B cell (primary cell): ENCODE data around the gene VPS13D. TPM values are rescaled to one million over a fixed set of nuclear protein-coding genes. Genes with fewer than 3 reads are reported as not detected.

Source experiments
- ATAC-seq: fragments of 200-7000 bp; cut with Tn5 transposase; one replicate; pipeline ENCODE4 v1.10.0; 2021; ENCODE audit warnings: low read depth, mild to moderate bottlenecking, moderate number of reproducible peaks, moderate library complexity
- CTCF ChIA-PET: fragments of 350-600 bp; sonication (Branson Sonifier 250); formaldehyde crosslinking; loops from one replicate; lab custom pipeline; 2021; ENCODE audit warnings: antibody characterized with exemption, inconsistent platforms; lab: Charles Lee
- POLR2A ChIA-PET: fragments of 350-600 bp; sonication (Branson Sonifier 250); formaldehyde crosslinking; loops from one replicate; lab custom pipeline; 2021; ENCODE audit warnings: antibody characterized with exemption; lab: Charles Lee
- DNase-seq: peaks from one replicate; pipeline ENCODE4 v3.0.0; 2013
- H2AFZ ChIP-seq: 2 replicates; pipeline ENCODE4 v1.6.1; 2012; ENCODE audit warnings: mild to moderate bottlenecking, low read depth, low read length; ENCODE audit not compliant: insufficient read depth, poor library complexity, severe bottlenecking
- H3K27ac ChIP-seq, 2 donors: 1 replicate in 1 of 2; 2 replicates in 1 of 2; pipeline ENCODE4 v1.5.1; 2012 to 2013; ENCODE audit warnings: low read length in 2 of 2, mild to moderate bottlenecking in 2 of 2, moderate library complexity in 1 of 2
- H3K27me3 ChIP-seq, 4 experiments: fragments of 200-600 bp in 1 of 4; sonication (generic) in 1 of 4; replicated peaks in 1 of 4; 1 replicate in 2 of 4; 2 replicates in 2 of 4; pipeline versions ENCODE4 v1.6.1 to v1.7.0; 2013 to 2016; ENCODE audit warnings: low read length in 3 of 4, mild to moderate bottlenecking in 2 of 4, mixed read lengths in 1 of 4, moderate library complexity in 1 of 4; ENCODE audit not compliant: insufficient read depth in 4 of 4, control insufficient read depth in 3 of 4; ENCODE audit errors: control extremely low read depth in 1 of 4
- H3K36me3 ChIP-seq, 2 experiments: replicated peaks in 1 of 2; 1 replicate in 1 of 2; 2 replicates in 1 of 2; pipeline versions ENCODE4 v1.6.1 to v1.7.1; 2013; ENCODE audit warnings: low read length in 1 of 2; ENCODE audit not compliant: insufficient read depth in 2 of 2, control insufficient read depth in 1 of 2; ENCODE audit errors: control extremely low read depth in 1 of 2, extremely low read depth in 1 of 2
- H3K4me1 ChIP-seq, 2 donors: fragments of 200-600 bp in 1 of 2; sonication (generic) in 1 of 2; 1 replicate in 1 of 2; 2 replicates in 1 of 2; pipeline versions ENCODE4 v1.5.1 to v1.6.1; 2013 to 2017; ENCODE audit warnings: low read length in 2 of 2; ENCODE audit not compliant: control insufficient read depth in 2 of 2, insufficient read depth in 2 of 2
- H3K4me2 ChIP-seq: replicated peaks from 2 replicates; pipeline ENCODE3; 2012; ENCODE audit warnings: mild to moderate bottlenecking, low read depth, low read length; ENCODE audit not compliant: poor library complexity, severe bottlenecking
- H3K4me3 ChIP-seq, 5 experiments: fragments of 200-600 bp in 1 of 5; sonication (generic) in 1 of 5; 1 replicate in 3 of 5; 2 replicates in 2 of 5; pipeline versions ENCODE4 v1.5.1 to v1.7.0; 2011 to 2016; ENCODE audit warnings: low read length in 4 of 5, mild to moderate bottlenecking in 4 of 5, low read depth in 2 of 5, control low read depth in 1 of 5, moderate library complexity in 1 of 5; ENCODE audit not compliant: insufficient read depth in 1 of 5; ENCODE audit errors: control extremely low read depth in 1 of 5, extremely low read depth in 1 of 5
- H3K79me2 ChIP-seq: fragments of 200-600 bp; sonication (generic); one replicate; pipeline ENCODE4 v1.6.0; 2016; ENCODE audit warnings: low read length; ENCODE audit not compliant: control insufficient read depth, insufficient read depth
- H3K9ac ChIP-seq: fragments of 200-600 bp; sonication (generic); 2 replicates; pipeline ENCODE4 v1.6.1; 2017; ENCODE audit warnings: mild to moderate bottlenecking, low read length, moderate library complexity
- H3K9me3 ChIP-seq, 3 donors: one replicate each; pipeline versions ENCODE4 v1.6.1 to v1.7.1; 2013; ENCODE audit warnings: low read length in 2 of 3; ENCODE audit not compliant: control insufficient read depth in 2 of 3, insufficient read depth in 1 of 3; ENCODE audit errors: control extremely low read depth in 1 of 3
- H4K20me1 ChIP-seq: 2 replicates; pipeline ENCODE4 v1.6.0; 2012; ENCODE audit warnings: mild to moderate bottlenecking, low read length; ENCODE audit not compliant: insufficient read depth, control insufficient read depth, poor library complexity, severe bottlenecking
- H3K27ac Mint-ChIP-seq: one replicate; pipeline ENCODE4 v1.8.0; 2021; ENCODE audit warnings: mixed read lengths
- H3K27me3 Mint-ChIP-seq: one replicate; pipeline ENCODE4 v1.8.0; 2021; ENCODE audit warnings: mixed read lengths
- H3K4me1 Mint-ChIP-seq: one replicate; pipeline ENCODE4 v1.8.0; 2021; ENCODE audit warnings: mixed read lengths
- H3K4me3 Mint-ChIP-seq: one replicate; pipeline ENCODE4 v1.8.0; 2021; ENCODE audit warnings: mixed read lengths
- H3K9me3 Mint-ChIP-seq: one replicate; pipeline ENCODE4 v1.8.0; 2022; ENCODE audit warnings: mixed read lengths; ENCODE audit not compliant: insufficient read depth
- CTCF ChIP-seq: fragments of 200-600 bp; IDR thresholded peaks from one replicate; pipeline ENCODE4 v1.8.0; 2022; ENCODE audit warnings: antibody characterized with exemption, mild to moderate bottlenecking
- EZH2 ChIP-seq: IDR thresholded peaks from 2 replicates; pipeline ENCODE4 v1.6.1; 2012; ENCODE audit warnings: borderline replicate concordance, low read depth, mild to moderate bottlenecking, moderate library complexity, low read length; ENCODE audit not compliant: insufficient read depth, poor library complexity, severe bottlenecking
- WGBS: methylation state at CpG from one replicate; pipeline ENCODE4 v1.1.5; 2013; ENCODE audit warnings: missing lambda C conversion rate; ENCODE audit not compliant: insufficient coverage; 5-methylcytosine and 5-hydroxymethylcytosine counted together
- intact Hi-C: fragments of 100-400 bp; cut with micrococcal nuclease; formaldehyde crosslinking; loops from one replicate; pipeline ENCODE4 v1.10.0; 2022
- polyA minus RNA-seq: library from RNA; depleted of rRNA, polyadenylated mRNA; stranded (reverse); fragments of >200 nt; gene quantifications from 2 replicates; pipeline ENCODE4 v1.2.3, GENCODE V29; 2012
- polyA plus RNA-seq: library from polyadenylated mRNA; depleted of rRNA; stranded (reverse); fragments of >200 nt; gene quantifications from 2 replicates; pipeline ENCODE4 v1.2.3, GENCODE V29; 2012
- total RNA-seq, 2 donors: library from RNA; stranded (reverse); fragments of 120-200 nt in 1 of 2; gene quantifications; 1 replicate in 1 of 2; 2 replicates in 1 of 2; pipeline versions ENCODE4 v1.2.3 to v1.2.4, GENCODE V29; 2013 to 2022

The VPS13D gene
- total RNA-seq (104 and 105 TPM in 2 replicates), polyA plus RNA-seq (22.5 and 29.9 TPM in 2 replicates), polyA minus RNA-seq (32.1 and 45.0 TPM in 2 replicates)
- 38.2 TPM for total RNA-seq (2013)

GRCh38 chr1:12229835-12230548, at the start of gene VPS13D:
TSS of gene VPS13D (plus strand) at chr1:12230030. CDS start at chr1:12234267, 4,237 bp downstream.
- WGBS = under 1% methylated on average over 77 of the region's 77 CpGs
- peak within 1 kb of the TSS; percentile 86 for H3K9ac ChIP-seq
- CTCF ChIA-PET = interaction anchor here (1.0 to 4.7 kb wide), 5 partner anchors 8 to 105 kb away, joined by 3 to 37 read pairs (median 4); no protein-coding TSS in a partner anchor
- TF ChIP-seq CTCF (peak; percentile 91), EZH2 (no peak)
- DNase-seq (peak; percentile 88), ATAC-seq (peak; percentile 95)
- Mint-ChIP-seq H3K4me1 (peaks cover 21% of the 10 kb centered on the region), H3K9me3 (no peaks in the 10 kb centered on the region), H3K4me3 (peak within 1 kb of the TSS; percentile 92), H3K27me3 (peaks cover 3% of the 10 kb centered on the region), H3K27ac (peak within 1 kb of the TSS; percentile 71)
- POLR2A ChIA-PET = no interaction called here
- intact Hi-C loops = loop anchor here (1.0 kb wide), 1 partner anchor 21 kb away; no protein-coding TSS in a partner anchor
- peak within 1 kb of the TSS in 1 of 2 donors; percentile 85 for H3K27ac ChIP-seq
- peak within 1 kb of the TSS; percentile 71 for H2AFZ ChIP-seq
- H4K20me1 ChIP-seq = peaks cover 22% of the 10 kb centered on the region
- H3K79me2 ChIP-seq = peaks cover 45% of the 10 kb centered on the region
- H3K27me3 ChIP-seq = no peaks in the 10 kb centered on the region
- H3K4me2 ChIP-seq = peak within 1 kb of the TSS; percentile 85
- peaks cover 0 to 4% (median 0%) of the 10 kb centered on the region in 3 donors for H3K9me3 ChIP-seq
- peak within 1 kb of the TSS; percentile 73 to 98 (median 87) for H3K4me3 ChIP-seq
- peaks cover 12 to 13% of the 10 kb centered on the region in 2 donors for H3K4me1 ChIP-seq
- H3K36me3 ChIP-seq = peaks cover 0 to 6% of the 10 kb centered on the region in 2 experiments

GRCh38 chr1:12180315-12180714, 49.5 kb upstream of the VPS13D start:
- H3K9me3 ChIP-seq = no peaks in the 10 kb centered on the region
- peaks cover 0 to 36% of the 10 kb centered on the region in 2 experiments for H3K36me3 ChIP-seq
- no peak overlapping the region for H3K27ac ChIP-seq
- intact Hi-C loops = loop anchor here (5.0 kb wide), 1 partner anchor 38 kb away; no protein-coding TSS in a partner anchor
- Mint-ChIP-seq H3K4me1 (peaks cover 73% of the 10 kb centered on the region), H3K27me3 (no peaks in the 10 kb centered on the region), H3K4me3 (no peak overlapping the region), H3K9me3 (no peaks in the 10 kb centered on the region), H3K27ac (no peak overlapping the region)
- no peak overlapping the region for H3K4me3 ChIP-seq
- H3K9ac ChIP-seq = no peak overlapping the region
- peaks cover 84% of the 10 kb centered on the region for H4K20me1 ChIP-seq
- H3K4me1 ChIP-seq = peaks cover 42 to 80% of the 10 kb centered on the region in 2 donors
- WGBS = 61% methylated on average over 10 of the region's 10 CpGs
- TF ChIP-seq CTCF = no peak
- TF ChIP-seq EZH2 = no peak
- ATAC-seq = no peak
- ChIA-PET POLR2A (interaction anchor here (1.0 to 1.2 kb wide), 2 partner anchors 32 to 46 kb away, joined by 3 to 4 read pairs; no protein-coding TSS in a partner anchor), CTCF (interaction anchor here (8.4 kb wide), 1 partner anchor 55 kb away, joined by 48 read pairs; no protein-coding TSS in a partner anchor)
- H3K4me2 ChIP-seq = no peak overlapping the region
- no peak overlapping the region for H2AFZ ChIP-seq
- H3K79me2 ChIP-seq = peaks cover 89% of the 10 kb centered on the region
- H3K27me3 ChIP-seq = no peaks in the 10 kb centered on the region
- no peak for DNase-seq
